ENCODE results near the gene IQGAP2. TPM values are rescaled to one million over a fixed set of nuclear protein-coding genes. Genes with fewer than 3 reads are reported as not detected.
"Not testable (repeated sequence)": the region's sequence is repeated elsewhere in the genome, so short reads cannot be mapped to it uniquely, and the experiment has no call there.

IQGAP2 gene
- polyA plus RNA-seq, 3 donors: 55.1 to 76.6 (median 60.8) TPM

GRCh38 chr5:76497986-76498717, 95.1 kb downstream of the IQGAP2 start:
- no peak for DNase-seq

GRCh38 chr5:76499507-76500161, 96.5 kb downstream of the IQGAP2 start:
- DNase-seq: no peak

GRCh38 chr5:76500633-76501393, 97.7 kb downstream of the IQGAP2 start:
- no peak for DNase-seq

GRCh38 chr5:76503929-76504328, 100.8 kb downstream of the IQGAP2 start:
- no peak for DNase-seq

- no peak for DNase-seq
These were observed 101.9 kb downstream of the IQGAP2 start for GRCh38 chr5:76504901-76505564.

GRCh38 chr5:76513476-76513875, 110.4 kb downstream of the IQGAP2 start:
- no peak for DNase-seq

GRCh38 chr5:76514292-76514691, 111.2 kb downstream of the IQGAP2 start:
- DNase-seq: no peak

GRCh38 chr5:76514713-76515112, 111.6 kb downstream of the IQGAP2 start:
- no peak for DNase-seq

- no peak for DNase-seq
These were observed 114.2 kb downstream of the IQGAP2 start for GRCh38 chr5:76517334-76517733.

- not testable (repeated sequence) for DNase-seq
These were observed 115.2 kb downstream of the IQGAP2 start for GRCh38 chr5:76518246-76518645.

GRCh38 chr5:76521240-76521758, 118.2 kb downstream of the IQGAP2 start:
- no peak for DNase-seq

GRCh38 chr5:76522103-76522935, 119.2 kb downstream of the IQGAP2 start:
- no peak for DNase-seq

GRCh38 chr5:76524101-76524835, 121.2 kb downstream of the IQGAP2 start:
- DNase-seq: no peak

GRCh38 chr5:76524868-76525267, 121.8 kb downstream of the IQGAP2 start:
- DNase-seq: no peak

GRCh38 chr5:76525956-76526355, 122.9 kb downstream of the IQGAP2 start:
- DNase-seq: no peak

GRCh38 chr5:76526950-76527583, 124.0 kb downstream of the IQGAP2 start:
- no peak for DNase-seq

GRCh38 chr5:76527685-76528161, 124.6 kb downstream of the IQGAP2 start:
- DNase-seq: no peak

GRCh38 chr5:76528547-76529331, 125.7 kb downstream of the IQGAP2 start:
- no peak for DNase-seq
